Measurements from ENCODE around the gene SCIN. TPM values are rescaled to one million over a fixed set of nuclear protein-coding genes. Genes with fewer than 3 reads are reported as not detected.

SCIN gene
- total and polyA plus RNA-seq, 2 donors (not counting 1 experiment from before 2014, with no cell fraction given), result 0.49 to 0.97 TPM

- Histone ChIP-seq H3K36me3 (replicated peaks in 1 of 2; ENCODE audit: control extremely low read depth in 1 of 2, control insufficient read depth in 1 of 2, extremely low read depth in 1 of 2, insufficient read depth in 2 of 2, low read length in 1 of 2) (no peaks in the 10 kb centered on the region), H4K20me1 (ENCODE audit: control insufficient read depth, insufficient read depth, low read length, poor library complexity, severe bottlenecking) (no peaks in the 10 kb centered on the region), H3K9ac (ENCODE audit: low read length) (no peak overlapping the region), H3K4me3 (ENCODE audit: control extremely low read depth in 1 of 5, extremely low read depth in 1 of 5, insufficient read depth in 1 of 5, low read depth in 2 of 5, low read length in 4 of 5) (no peak overlapping the region), H3K4me2 (replicated peaks; ENCODE audit: low read depth, low read length, poor library complexity, severe bottlenecking) (no peak overlapping the region), H3K4me1 (ENCODE audit: control insufficient read depth in 2 of 2, insufficient read depth in 2 of 2, low read length in 2 of 2) (no peaks in the 10 kb centered on the region), H3K27ac (ENCODE audit: low read length in 2 of 2) (no peak overlapping the region), H3K79me2 (ENCODE audit: control insufficient read depth, insufficient read depth, low read length) (no peaks in the 10 kb centered on the region), H3K27me3 (replicated peaks in 1 of 4; ENCODE audit: control extremely low read depth in 1 of 4, control insufficient read depth in 3 of 4, insufficient read depth in 4 of 4, low read length in 3 of 4) (no peaks in the 10 kb centered on the region), H3K9me3 (ENCODE audit: control extremely low read depth in 1 of 3, control insufficient read depth in 2 of 3, insufficient read depth in 1 of 3, low read length in 2 of 3) (peaks cover 0 to 6% (median 0%) of the 10 kb centered on the region in 3 donors), H2AFZ (ENCODE audit: insufficient read depth, low read depth, low read length, poor library complexity, severe bottlenecking) (no peak overlapping the region)
- no peaks in the 10 kb centered on the region for H3K27me3 Mint-ChIP-seq
- TF ChIP-seq EZH2 (IDR thresholded peaks at IDR 0.05; ENCODE audit: borderline replicate concordance, insufficient read depth, low read depth, low read length, poor library complexity, severe bottlenecking) (no peak), CTCF (IDR thresholded peaks at IDR 0.05) (no peak)
- ChIA-PET POLR2A (no interaction called here), CTCF (no interaction called here)
- peaks cover 3% of the 10 kb centered on the region for H3K4me1 Mint-ChIP-seq
- intact Hi-C loops (cut with micrococcal nuclease), result no loop called here
- ATAC-seq (ENCODE audit: low read depth) (no peak), DNase-seq (no peak)
- no peak overlapping the region for H3K27ac Mint-ChIP-seq
- H3K4me3 Mint-ChIP-seq, result no peak overlapping the region
- no peaks in the 10 kb centered on the region for H3K9me3 Mint-ChIP-seq (ENCODE audit: insufficient read depth)
- 84% methylated on average over 7 of the region's 7 CpGs for WGBS (ENCODE audit: insufficient coverage)
These were observed 20.0 kb downstream of the SCIN start for GRCh38 chr7:12590559-12590958.

- Histone ChIP-seq H3K9ac (ENCODE audit: low read length) (no peak overlapping the region), H2AFZ (ENCODE audit: insufficient read depth, low read depth, low read length, poor library complexity, severe bottlenecking) (no peak overlapping the region), H3K9me3 (ENCODE audit: control extremely low read depth in 1 of 3, control insufficient read depth in 2 of 3, insufficient read depth in 1 of 3, low read length in 2 of 3) (peaks cover 0 to 6% (median 0%) of the 10 kb centered on the region in 3 donors), H3K27me3 (replicated peaks in 1 of 4; ENCODE audit: control extremely low read depth in 1 of 4, control insufficient read depth in 3 of 4, insufficient read depth in 4 of 4, low read length in 3 of 4) (no peaks in the 10 kb centered on the region), H3K4me1 (ENCODE audit: control insufficient read depth in 2 of 2, insufficient read depth in 2 of 2, low read length in 2 of 2) (no peaks in the 10 kb centered on the region), H3K36me3 (replicated peaks in 1 of 2; ENCODE audit: control extremely low read depth in 1 of 2, control insufficient read depth in 1 of 2, extremely low read depth in 1 of 2, insufficient read depth in 2 of 2, low read length in 1 of 2) (no peaks in the 10 kb centered on the region), H3K4me2 (replicated peaks; ENCODE audit: low read depth, low read length, poor library complexity, severe bottlenecking) (no peak overlapping the region), H3K79me2 (ENCODE audit: control insufficient read depth, insufficient read depth, low read length) (no peaks in the 10 kb centered on the region), H3K4me3 (ENCODE audit: control extremely low read depth in 1 of 5, extremely low read depth in 1 of 5, insufficient read depth in 1 of 5, low read depth in 2 of 5, low read length in 4 of 5) (no peak overlapping the region), H4K20me1 (ENCODE audit: control insufficient read depth, insufficient read depth, low read length, poor library complexity, severe bottlenecking) (no peaks in the 10 kb centered on the region), H3K27ac (ENCODE audit: low read length in 2 of 2) (no peak overlapping the region)
- no peaks in the 10 kb centered on the region for H3K4me1 Mint-ChIP-seq
- no peak for TF ChIP-seq EZH2 (IDR thresholded peaks at IDR 0.05; ENCODE audit: borderline replicate concordance, insufficient read depth, low read depth, low read length, poor library complexity, severe bottlenecking)
- TF ChIP-seq CTCF (IDR thresholded peaks at IDR 0.05), result no peak
- no peak for DNase-seq
- POLR2A ChIA-PET, result no interaction called here
- H3K27ac Mint-ChIP-seq, result no peak overlapping the region
- intact Hi-C loops (cut with micrococcal nuclease), result no loop called here
- 95% methylated on average over 23 of the region's 24 CpGs for WGBS (ENCODE audit: insufficient coverage)
- no peaks in the 10 kb centered on the region for H3K9me3 Mint-ChIP-seq (ENCODE audit: insufficient read depth)
- CTCF ChIA-PET, result no interaction called here
- no peaks in the 10 kb centered on the region for H3K27me3 Mint-ChIP-seq
- ATAC-seq (ENCODE audit: low read depth), result no peak
- no peak overlapping the region for H3K4me3 Mint-ChIP-seq
These were observed 23.8 kb downstream of the SCIN start for GRCh38 chr7:12594122-12594897.
